HG03060 (cell line): ENCODE measurements around the gene ADCYAP1R1.
"Not testable (repeated sequence)": the region's sequence is repeated elsewhere in the genome, so short reads cannot be mapped to it uniquely, and the experiment has no call there.

ENCODE experiments used
- ATAC-seq: cut with Tn5 transposase; IDR thresholded peaks from one replicate; pipeline ENCODE4 v1.9.1; 2021; ENCODE audit warnings: low read depth, moderate number of reproducible peaks; ENCODE audit not compliant: unreplicated experiment

Gene ADCYAP1R1

DNA sequence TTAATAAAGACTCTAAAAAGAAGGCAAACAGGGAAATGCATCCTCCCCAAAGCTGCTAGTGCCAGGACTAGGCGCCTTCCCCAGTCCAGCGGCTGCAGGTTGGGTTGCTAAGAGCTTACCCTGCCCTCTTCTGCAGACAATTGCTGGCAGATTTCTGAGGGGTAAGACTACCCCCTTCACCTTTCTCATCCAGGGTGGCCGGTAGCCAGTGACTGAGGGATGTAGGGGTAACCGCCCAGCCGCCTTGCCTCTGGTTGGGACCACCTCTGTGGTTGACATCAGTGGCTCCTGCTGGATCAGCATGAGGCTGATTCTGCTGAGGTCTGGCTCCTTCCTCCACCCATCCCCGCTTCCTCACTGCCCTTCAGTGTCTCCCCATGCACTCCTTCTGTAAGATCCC, 71.2 kb downstream of the ADCYAP1R1 start:
- ATAC-seq: no peak

DNA sequence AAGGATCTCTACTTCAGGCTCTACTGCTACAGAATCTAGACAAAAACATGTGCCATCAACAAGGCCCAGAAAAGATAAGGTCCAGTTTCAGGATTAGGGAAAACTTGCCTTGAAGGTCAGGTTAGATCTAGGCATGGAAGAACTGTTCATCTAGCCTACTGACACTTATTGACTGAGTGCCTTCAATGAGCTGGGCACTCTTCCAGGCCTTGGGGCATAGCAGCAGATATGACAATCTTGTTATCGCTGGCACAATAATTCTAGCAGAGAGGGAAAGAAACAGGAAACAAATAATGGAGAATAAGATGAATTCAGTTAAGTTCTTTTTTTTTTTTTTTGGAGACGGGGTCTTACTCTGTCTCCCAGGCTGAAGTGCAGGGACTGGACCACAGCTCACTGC, 71.6 kb downstream of the ADCYAP1R1 start:
- ATAC-seq: no peak

DNA sequence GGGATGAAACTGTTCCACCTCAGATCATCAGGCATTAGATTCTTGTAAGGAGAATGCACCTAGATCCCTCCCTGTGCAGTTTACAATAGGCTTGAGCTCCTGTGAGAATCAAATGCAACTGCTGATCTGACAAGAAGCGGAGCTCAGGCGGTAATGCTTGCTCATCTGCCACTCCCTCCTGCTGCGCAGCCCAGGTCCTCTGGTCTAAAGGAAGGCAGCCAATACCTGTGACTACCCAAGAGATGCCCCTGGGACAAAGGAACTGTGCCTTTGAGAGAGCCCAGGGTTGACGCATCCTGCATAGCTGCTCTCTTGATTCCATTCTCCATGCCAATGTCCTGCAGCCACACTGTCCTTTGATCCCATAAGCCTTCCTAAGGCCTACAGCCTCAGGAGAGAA, 73.1 kb downstream of the ADCYAP1R1 start:
- no peak for ATAC-seq

DNA sequence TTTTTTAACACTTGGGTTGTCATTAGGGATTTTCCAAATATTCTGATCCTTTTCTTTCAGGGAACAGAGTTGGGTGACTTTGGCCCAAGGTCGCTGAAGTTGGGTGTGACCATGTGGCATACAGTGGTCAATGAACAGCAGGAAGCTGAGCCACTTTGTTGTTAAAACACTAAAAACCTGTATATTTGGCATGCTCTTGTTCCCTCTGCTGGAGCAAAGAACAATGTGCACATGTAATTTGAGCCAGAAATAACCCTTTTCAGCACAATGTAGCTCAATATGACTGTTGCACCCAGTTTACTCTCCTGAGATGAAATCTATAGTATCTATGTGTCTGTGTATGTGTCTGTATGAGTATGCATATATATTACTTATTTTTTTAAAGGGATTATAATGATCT, 74.9 kb downstream of the ADCYAP1R1 start:
- ATAC-seq: no peak

DNA sequence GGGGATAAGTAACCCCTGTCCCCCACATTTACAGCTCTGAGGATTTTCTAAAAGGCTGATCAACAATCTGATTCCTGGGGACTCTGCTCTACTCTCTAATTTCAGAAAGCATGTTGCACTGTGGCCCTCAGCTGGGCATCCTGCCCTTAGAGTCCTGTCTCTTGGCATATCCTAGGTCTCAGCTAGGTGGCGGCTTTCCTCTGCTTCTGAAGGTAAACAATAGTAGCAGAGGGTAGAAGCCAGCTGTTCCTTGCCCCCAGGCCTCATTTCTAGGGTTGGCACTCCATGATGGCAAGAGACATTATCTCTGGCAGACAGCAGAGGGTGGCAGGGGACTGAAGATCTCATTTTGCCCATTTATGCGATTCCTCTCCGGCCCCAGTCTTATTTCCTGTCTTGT, 77.0 kb downstream of the ADCYAP1R1 start:
- no peak for ATAC-seq

DNA sequence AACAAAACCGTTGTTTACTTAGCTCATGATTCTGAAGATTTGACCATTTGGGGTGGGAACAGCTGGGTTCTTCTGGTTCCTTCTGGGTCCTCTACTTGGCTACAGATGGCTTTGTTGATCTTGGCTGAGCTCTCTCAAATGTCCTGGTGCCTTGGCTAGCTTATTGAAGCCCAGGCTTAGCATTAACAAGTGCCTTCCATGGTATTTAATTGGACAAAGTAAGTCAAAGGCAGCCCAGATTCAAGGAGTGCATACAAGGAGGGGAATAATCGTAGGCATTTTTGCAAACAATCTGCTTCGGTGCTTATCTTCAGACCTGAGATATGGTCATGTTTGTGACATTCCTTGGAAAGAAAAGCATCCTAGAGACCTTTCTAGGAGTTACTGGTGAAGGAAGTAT, 81.4 kb downstream of the ADCYAP1R1 start:
- ATAC-seq: no peak

DNA sequence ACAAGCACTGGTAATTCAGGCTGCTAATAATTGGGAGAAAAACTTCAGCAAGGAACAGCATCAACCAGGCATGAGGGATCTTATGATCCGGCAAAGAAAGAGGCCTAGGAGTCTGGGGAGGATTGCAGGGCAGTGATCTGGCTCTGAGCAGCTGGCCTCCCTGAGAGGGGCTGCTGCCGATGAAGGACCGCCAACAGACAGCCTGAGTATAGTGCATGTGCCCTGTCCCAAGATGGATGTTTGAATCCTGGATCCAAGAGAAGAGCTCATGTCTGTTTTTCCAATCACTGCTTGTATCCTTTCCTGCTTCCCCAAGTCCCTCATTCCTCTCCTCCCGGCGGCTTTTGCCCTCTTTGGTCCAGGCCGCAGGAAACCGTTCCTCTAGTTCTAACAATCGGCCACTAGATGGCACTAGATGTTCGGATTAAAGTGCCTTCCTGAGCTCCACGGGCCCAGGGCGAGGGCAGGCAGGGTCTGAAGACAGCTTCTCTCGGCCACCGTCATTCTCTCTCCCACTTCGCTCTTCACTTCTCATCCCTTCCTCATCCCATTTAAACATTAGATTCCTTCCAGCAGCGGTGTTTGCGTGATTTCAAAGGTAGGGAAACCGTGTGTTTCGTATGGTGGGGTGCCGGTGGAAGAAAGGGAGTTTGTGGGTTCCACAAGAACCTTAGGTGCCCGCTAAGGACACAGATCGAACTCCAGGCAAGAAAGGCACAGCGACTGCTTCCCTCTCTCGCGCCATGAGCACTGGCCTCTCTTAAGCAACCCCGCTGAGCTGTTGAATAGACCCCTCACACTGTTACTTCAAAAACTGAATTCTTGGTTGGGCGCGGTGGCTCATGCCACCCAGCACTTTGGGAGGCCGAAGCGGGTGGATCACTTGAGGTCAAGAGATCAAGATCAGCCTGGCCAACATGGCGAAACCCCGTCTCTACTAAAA, 82.4 kb downstream of the ADCYAP1R1 start:
- no peak for ATAC-seq

DNA sequence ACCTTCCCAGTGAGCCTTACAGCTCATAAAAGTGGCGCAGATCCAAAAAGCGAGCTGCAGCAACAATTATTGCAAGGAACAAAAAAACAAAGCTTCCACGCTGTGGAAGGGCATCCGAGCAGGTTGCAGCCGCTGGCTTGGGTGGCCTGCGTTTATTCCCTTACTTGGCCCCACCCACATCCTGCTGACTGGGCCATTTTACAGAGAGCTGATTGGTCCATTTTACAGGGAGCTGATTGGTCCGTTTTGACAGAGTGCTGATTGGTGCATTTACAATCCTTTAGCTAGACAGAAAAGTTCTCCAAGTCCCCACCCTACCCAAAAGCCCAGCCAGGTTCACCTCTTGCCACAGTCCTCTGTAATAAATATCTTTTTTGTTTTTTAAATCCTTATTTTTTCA, 85.1 kb downstream of the ADCYAP1R1 start:
- no peak for ATAC-seq

DNA sequence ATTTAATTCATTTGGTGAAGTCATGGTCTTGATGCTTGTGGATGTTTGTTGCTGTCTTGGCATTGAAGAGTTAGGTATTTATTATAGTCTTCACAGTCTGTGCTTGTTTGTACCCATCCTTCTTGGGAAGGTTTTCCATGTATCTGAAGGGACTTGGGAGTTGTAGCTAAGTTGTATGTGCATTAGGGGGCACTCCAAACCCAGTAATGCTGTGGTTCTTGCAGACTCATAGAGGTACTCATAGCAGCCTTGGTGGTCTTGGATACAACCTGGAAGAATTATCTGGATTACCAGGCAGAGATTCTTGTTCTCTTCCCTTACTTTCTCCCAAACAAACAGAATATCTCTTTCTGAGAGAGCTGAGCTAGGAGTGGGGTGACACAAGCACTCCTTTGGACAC, 93.2 kb downstream of the ADCYAP1R1 start:
- ATAC-seq: no peak

DNA sequence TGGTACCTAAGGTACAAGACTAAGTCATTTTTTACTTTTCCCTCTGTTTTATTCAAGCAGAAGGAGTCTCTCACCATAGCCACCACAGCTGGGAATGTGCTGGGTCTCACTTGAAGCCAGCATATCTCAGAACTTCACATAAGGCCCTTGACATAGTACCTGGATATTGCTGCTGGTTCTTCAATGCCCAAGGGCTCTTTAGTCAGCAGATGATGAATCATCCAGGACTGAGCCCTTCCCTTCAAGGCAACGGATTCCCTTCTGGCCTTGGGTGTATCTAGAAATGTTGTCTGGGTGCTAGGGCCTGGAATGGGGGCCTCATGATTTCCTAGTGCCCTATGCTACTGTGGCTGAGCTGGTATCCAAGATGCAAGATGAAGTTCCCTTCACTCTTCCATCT, 93.9 kb downstream of the ADCYAP1R1 start:
- ATAC-seq: no peak

DNA sequence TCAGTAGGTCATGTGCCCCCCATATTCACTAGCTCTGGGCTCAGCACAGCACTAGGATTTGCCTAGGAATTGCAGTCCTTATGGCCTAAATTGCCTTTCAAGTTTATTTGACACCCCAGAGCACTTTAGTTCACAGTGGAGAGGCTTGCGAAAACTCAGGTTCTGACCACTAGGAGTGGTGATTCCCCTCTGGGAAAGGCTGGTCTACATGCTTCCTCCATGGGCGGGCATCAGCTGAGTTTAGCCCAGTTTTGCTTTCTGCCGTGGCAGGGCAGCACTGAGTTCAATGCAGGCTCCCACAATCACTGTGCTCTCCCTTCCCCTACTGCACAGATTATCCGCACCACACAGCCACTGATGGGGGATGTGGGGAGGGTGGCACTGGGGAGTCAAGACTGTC, 94.4 kb downstream of the ADCYAP1R1 start:
- ATAC-seq: no peak

DNA sequence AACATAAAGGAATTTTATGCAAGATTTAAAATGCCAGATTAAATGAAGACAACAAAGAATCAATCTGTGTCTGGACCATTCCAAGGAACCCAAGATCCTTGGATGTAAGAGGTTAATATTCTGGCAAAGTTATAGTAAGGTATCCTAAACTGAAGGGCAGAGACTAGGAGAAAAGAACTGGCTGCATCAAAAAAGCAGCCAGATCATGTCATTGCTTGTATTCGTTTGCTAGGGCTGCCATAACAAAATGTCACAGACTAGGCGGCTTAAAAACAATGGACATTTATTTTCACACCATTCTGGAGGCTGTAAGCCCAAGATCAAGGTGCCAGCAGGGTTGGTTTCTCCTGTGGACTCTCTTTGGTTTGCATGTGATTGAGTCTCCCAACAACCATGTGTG, 99.7 kb downstream of the ADCYAP1R1 start:
- ATAC-seq: no peak

DNA sequence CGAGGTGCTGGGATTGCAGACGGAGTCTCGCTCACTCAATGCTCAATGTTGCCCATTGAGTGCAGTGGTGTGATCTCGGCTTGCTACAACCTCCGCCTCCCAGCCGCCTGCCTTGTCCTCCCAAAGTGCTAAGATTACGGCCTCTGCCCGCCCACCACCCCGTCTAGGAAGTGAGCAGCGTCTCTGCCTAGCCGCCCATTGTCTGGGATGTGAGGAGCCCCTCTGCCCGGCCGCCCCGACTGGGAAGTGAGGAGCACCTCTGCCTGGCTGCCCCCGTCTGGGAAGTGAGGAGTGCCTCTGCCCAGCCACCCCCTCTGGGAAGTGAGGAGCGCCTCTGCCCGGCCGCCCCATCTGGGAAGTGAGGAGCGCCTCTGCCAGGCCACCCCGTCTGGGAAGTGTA, 101.2 kb downstream of the ADCYAP1R1 start:
- ATAC-seq: not testable (repeated sequence)

DNA sequence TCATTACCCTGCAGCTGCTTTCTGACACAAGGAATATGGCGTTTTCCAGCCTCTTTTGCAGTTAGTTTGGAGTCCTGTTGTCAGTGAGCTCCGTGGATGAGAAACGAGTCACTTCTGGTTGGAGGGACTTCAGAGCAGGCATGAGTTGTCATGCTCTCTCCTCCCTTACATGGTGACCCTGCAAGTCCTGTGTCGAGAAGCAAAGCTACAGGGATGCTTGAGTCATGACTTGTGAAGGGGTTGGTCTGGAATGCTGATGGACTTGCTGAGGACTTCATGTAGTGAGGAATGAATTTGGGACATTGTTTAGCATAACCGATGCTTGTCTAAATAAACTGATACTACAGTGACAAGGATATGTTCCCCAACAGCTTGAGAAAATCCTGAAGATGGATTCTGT, 108.8 kb downstream of the ADCYAP1R1 start:
- no peak for ATAC-seq
